Measurements from ENCODE around the gene RGS19. TPM values are rescaled to one million over a fixed set of nuclear protein-coding genes. Genes with fewer than 3 reads are reported as not detected.
A peak's percentile ranks its signal among the peaks of the same experiment; 100 is the strongest.

The RGS19 gene
- total RNA-seq, 2 donors from 2014 or later, result 7.8 to 14.1 TPM

- TF ChIP-seq, protein P1, sequence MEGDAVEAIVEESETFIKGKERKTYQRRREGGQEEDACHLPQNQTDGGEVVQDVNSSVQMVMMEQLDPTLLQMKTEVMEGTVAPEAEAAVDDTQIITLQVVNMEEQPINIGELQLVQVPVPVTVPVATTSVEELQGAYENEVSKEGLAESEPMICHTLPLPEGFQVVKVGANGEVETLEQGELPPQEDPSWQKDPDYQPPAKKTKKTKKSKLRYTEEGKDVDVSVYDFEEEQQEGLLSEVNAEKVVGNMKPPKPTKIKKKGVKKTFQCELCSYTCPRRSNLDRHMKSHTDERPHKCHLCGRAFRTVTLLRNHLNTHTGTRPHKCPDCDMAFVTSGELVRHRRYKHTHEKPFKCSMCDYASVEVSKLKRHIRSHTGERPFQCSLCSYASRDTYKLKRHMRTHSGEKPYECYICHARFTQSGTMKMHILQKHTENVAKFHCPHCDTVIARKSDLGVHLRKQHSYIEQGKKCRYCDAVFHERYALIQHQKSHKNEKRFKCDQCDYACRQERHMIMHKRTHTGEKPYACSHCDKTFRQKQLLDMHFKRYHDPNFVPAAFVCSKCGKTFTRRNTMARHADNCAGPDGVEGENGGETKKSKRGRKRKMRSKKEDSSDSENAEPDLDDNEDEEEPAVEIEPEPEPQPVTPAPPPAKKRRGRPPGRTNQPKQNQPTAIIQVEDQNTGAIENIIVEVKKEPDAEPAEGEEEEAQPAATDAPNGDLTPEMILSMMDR (IDR thresholded peaks at IDR 0.05), result no peak
- DNase-seq (ENCODE audit: low spot score), result no peak
- Histone ChIP-seq H3K4me1 (peaks cover 0 to 23% of the 10 kb centered on the region in 2 donors), H3K27me3 (peaks cover 4 to 5% of the 10 kb centered on the region in 2 donors), H3K4me3 (peak overlapping the region; percentile 39 to 49), H3K27ac (peak overlapping the region in 1 of 2 donors; percentile 43), H3K36me3 (peaks cover 18% of the 10 kb centered on the region), H3K9me3 (no peaks in the 10 kb centered on the region)
Measured at GRCh38 chr20:64047968-64048401, 31.3 kb downstream of the RGS19 start.

DNA sequence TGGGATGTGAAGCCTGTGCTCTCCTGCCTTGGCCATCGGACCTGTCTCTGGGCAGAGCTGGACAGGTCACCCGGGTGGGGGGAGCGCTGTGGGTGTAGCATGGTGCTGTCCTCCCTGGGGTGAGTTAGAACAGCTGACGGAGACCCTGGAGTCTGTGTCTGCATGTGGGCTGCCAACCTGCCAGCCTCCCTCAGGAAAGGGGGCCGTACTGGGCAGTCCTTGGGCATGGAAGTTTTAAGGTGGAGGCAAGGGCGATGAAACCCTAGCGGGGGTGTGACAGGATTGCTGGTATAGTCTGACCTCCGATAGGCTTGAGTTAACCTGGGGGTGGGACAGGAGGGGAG, 32.3 kb downstream of the RGS19 start:
- no peak for DNase-seq (ENCODE audit: low spot score)
- Histone ChIP-seq H3K4me3 (peak overlapping the region; percentile 39 to 49), H3K27ac (peak overlapping the region; percentile 40 to 43), H3K9me3 (no peaks in the 10 kb centered on the region), H3K36me3 (peaks cover 18% of the 10 kb centered on the region), H3K27me3 (peaks cover 8 to 9% of the 10 kb centered on the region in 2 donors), H3K4me1 (peaks cover 0 to 18% of the 10 kb centered on the region in 2 donors)
- TF ChIP-seq, protein P1 (IDR thresholded peaks at IDR 0.05), result no peak

DNA sequence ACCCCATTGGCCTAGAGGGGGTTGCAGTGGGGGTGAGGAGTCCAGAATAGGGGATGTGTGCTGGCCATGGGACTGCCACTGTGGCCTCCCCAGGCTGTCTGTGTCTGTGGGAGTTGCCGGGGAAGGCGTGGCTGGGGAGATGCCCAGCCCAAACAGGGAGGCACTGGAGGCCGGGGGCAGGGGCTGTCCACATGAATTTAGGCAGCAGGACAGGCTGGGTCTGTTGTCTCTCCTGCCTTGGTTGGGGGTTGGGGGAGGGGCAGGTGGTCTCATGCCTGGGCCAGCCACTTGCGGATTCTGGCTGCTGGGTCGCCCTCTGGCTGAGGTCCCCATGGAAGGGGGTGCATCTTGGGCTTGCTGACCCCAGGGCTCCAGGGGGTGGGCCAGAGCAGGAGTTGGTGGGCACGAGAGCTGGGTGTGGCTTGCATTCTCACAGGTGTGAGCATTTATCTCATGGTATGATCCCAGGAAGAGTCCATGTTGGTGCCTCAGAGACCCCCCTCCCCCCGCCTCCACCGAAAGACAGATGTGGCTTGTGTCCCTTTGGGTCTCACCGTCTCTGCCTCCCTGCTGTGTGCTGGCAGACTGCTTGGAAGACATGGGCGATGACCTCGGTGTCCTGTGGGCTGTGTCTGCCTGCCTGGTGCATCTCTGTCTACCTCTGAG, 33.8 kb downstream of the RGS19 start:
- Histone ChIP-seq H3K4me3 (peak overlapping the region in 1 of 2 donors; percentile 49), H3K4me1 (peaks cover 0 to 33% of the 10 kb centered on the region in 2 donors), H3K27me3 (peaks cover 13 to 15% of the 10 kb centered on the region in 2 donors), H3K27ac (peak overlapping the region; percentile 40 to 46), H3K9me3 (no peaks in the 10 kb centered on the region), H3K36me3 (peaks cover 18% of the 10 kb centered on the region)
- TF ChIP-seq, protein P1 (IDR thresholded peaks at IDR 0.05), result no peak
- no peak for DNase-seq (ENCODE audit: low spot score)

DNA sequence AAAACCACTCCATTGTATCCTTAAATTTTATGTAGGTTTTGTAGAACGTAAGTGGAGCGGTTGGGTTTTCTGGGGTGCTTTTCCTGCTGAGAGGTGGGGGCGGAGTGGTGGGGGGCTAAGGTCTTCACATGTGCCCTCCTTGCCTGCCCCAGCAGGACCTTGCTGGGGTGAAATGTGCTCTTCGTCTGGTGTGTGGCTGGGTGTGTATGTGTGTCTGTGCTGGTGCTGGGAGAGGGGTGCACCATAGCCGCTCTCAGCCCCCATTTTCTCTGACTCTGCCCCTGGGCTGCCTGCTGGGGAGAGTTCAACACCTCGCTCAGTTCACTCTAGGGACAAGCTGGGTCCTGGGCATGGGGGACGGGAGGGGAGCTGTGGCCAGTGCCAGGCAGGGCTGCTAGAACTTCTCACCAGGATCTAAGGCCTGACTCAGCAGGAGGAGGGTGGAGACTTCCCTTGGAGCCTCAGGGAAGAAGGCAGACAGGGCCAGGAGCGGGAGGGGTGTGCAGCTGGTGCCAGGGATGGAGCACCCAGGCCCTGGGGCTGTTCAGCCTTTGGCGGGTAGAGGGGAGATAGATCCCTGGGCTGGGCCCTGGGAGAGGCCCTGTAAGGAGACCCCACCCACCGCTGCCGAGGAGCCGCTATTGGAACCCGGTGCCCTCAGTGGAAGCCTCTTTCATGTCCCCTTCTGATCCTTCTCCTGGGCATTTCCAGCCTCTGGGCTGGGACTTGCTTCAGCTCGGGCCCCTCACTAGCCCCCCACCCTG, 34.7 kb downstream of the RGS19 start:
- DNase-seq (ENCODE audit: low spot score), result no peak
- peak overlapping the region; percentile 40 to 46 for H3K27ac ChIP-seq
- peaks cover 13 to 15% of the 10 kb centered on the region in 2 donors for H3K27me3 ChIP-seq
- H3K36me3 ChIP-seq, result peaks cover 18% of the 10 kb centered on the region
- no peak overlapping the region for H3K4me3 ChIP-seq
- TF ChIP-seq, protein P1 (IDR thresholded peaks at IDR 0.05), result no peak
- no peaks in the 10 kb centered on the region for H3K9me3 ChIP-seq
- H3K4me1 ChIP-seq, result peaks cover 0 to 34% of the 10 kb centered on the region in 2 donors

DNA sequence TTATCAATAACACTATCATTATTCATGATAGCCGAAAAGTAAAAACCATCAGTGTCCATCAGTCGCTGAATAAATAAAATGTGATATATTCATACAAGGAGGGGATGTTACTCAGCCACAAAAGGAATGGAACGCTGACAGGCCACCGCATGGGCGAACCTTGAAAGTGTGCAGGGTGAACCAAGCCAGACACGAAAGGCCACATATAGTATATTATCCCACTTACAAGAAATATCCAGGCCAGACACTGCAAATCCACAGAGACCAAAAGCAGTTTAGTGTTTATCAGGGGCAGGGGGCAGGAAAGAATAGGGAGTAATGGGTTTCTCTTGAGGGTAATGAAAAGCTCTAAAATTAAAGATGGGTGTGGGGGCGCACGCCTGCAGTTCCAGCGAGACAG, 35.5 kb downstream of the RGS19 start:
- H3K27me3 ChIP-seq, result peaks cover 13 to 15% of the 10 kb centered on the region in 2 donors
- TF ChIP-seq, protein P1 (IDR thresholded peaks at IDR 0.05), result no peak

More for the DNA sequence above, 35.5 kb downstream of the RGS19 start:
- Histone ChIP-seq H3K9me3 (no peaks in the 10 kb centered on the region), H3K4me1 (peaks cover 0 to 41% of the 10 kb centered on the region in 2 donors), H3K36me3 (peaks cover 18% of the 10 kb centered on the region), H3K27ac (no peak overlapping the region), H3K4me3 (no peak overlapping the region)
- DNase-seq (ENCODE audit: low spot score), result no peak

Measured in right atrium auricular region (tissue), 2 donors.